SU-DHL-6 (cell line): ENCODE measurements around the gene C17orf58.

Experiments used
- EZH2phosphoT487 ChIP-seq: fragments of 200-600 bp; sonication (generic), shearing (Covaris generic); conservative IDR thresholded peaks from 2 replicates; pipeline ENCODE4 v1.6.1; 2018; ENCODE audit warnings: mild to moderate bottlenecking, antibody characterized with exemption, low read length, moderate library complexity, mixed read lengths
- TF ChIP-seq, protein P1 (sequence below): fragments of 200-600 bp; sonication (generic); IDR thresholded peaks from one replicate; pipeline ENCODE4 v1.5.1; 2017; ENCODE audit warnings: antibody characterized with exemption, mild to moderate bottlenecking, low read length, moderate library complexity; ENCODE audit not compliant: insufficient read depth, poor library complexity, severe bottlenecking

DNA sequence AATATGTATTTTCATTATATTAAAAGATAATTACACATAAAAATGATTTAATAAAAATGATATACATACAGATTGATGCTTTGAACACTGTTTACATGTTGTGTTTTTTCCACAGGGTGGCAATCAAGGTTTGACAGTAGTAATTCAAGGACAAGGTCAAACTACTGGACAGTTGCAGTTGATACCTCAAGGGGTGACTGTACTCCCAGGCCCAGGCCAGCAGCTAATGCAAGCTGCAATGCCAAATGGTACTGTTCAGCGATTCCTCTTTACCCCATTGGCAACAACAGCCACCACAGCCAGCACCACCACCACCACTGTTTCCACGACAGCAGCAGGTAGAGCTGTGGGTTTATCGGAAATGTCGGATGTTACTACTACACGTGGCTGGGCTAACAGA is 52.2 kb downstream of the C17orf58 start:
- TF ChIP-seq, protein P1, sequence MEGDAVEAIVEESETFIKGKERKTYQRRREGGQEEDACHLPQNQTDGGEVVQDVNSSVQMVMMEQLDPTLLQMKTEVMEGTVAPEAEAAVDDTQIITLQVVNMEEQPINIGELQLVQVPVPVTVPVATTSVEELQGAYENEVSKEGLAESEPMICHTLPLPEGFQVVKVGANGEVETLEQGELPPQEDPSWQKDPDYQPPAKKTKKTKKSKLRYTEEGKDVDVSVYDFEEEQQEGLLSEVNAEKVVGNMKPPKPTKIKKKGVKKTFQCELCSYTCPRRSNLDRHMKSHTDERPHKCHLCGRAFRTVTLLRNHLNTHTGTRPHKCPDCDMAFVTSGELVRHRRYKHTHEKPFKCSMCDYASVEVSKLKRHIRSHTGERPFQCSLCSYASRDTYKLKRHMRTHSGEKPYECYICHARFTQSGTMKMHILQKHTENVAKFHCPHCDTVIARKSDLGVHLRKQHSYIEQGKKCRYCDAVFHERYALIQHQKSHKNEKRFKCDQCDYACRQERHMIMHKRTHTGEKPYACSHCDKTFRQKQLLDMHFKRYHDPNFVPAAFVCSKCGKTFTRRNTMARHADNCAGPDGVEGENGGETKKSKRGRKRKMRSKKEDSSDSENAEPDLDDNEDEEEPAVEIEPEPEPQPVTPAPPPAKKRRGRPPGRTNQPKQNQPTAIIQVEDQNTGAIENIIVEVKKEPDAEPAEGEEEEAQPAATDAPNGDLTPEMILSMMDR = no peak
- no peak for TF ChIP-seq EZH2phosphoT487
